Activated CD4-positive, alpha-beta T cell treated with anti-CD3 and anti-CD28 coated beads, Interleukin-10, Interleukin-2, amounts not matched to agents 100 ng/mL and 50 ng/mL, durations not matched to agents 16 hours and 8 hours (primary cell): ENCODE data around the gene TRIM72.
"Not testable (repeated sequence)": the region's sequence is repeated elsewhere in the genome, so short reads cannot be mapped to it uniquely, and the experiment has no call there.

ENCODE experiments used
- DNase-seq: peaks from one replicate; pipeline ENCODE4 v3.0.0-alpha.2; 2020

The TRIM72 gene

DNA sequence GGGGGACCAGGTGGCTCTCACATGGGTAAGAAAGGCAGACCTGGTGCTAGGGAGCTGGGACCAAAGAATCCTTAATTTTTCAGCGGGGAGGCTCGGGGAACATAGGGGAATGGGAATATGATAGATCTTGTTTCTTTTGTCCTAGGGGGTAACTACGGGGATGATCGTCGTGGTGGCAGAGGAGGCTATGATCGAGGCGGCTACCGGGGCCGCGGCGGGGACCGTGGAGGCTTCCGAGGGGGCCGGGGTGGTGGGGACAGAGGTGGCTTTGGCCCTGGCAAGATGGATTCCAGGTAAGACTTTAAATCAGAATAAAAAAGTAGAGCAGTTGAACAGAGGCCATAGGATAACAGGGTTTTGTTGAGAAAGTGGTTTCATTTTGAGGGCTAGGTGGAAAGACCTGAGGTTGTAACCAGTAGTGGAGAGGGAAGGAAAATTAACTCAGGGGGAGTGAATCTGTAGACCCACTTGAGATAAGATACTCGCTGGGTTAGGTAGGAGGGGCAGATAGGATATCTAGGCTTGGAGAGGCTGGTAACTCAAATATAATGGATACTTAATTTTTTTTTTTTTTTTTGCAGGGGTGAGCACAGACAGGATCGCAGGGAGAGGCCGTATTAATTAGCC, 23.0 kb upstream of the TRIM72 start:
- DNase-seq = no peak

DNA sequence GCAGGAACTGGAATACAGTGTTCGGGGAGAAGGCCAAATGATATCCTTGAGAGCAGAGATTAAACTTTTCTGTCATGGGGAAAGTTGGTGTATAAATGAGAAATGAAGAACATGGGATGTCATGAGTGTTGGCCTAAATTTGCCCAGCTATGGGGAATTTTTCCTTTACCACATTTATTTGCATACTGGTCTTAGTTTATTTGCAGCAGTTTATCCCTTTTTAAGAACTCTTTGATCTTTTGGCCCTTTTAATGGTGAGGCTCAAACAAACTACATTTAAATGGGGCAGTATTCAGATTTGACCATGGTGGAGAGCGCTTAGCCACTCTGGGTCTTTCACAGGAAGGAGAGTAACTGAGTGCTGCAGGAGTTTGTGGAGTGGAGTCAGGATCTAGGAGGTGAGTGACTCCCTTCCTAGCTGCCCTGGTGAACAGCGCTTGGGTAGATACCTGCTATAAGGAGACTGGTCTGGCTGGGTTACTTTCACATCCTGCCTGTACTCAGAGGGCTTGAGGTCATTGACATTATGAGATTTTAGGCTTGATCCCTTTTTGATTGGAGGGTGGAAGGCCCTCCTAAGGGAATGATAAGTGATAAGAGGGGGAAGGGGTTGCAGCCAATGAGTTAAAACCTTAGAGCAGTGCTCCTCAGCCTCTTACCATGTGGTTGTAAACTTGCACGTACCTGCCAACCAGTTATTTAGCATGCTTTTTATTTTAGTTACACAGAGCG, 22.1 kb upstream of the TRIM72 start:
- DNase-seq = no peak

DNA sequence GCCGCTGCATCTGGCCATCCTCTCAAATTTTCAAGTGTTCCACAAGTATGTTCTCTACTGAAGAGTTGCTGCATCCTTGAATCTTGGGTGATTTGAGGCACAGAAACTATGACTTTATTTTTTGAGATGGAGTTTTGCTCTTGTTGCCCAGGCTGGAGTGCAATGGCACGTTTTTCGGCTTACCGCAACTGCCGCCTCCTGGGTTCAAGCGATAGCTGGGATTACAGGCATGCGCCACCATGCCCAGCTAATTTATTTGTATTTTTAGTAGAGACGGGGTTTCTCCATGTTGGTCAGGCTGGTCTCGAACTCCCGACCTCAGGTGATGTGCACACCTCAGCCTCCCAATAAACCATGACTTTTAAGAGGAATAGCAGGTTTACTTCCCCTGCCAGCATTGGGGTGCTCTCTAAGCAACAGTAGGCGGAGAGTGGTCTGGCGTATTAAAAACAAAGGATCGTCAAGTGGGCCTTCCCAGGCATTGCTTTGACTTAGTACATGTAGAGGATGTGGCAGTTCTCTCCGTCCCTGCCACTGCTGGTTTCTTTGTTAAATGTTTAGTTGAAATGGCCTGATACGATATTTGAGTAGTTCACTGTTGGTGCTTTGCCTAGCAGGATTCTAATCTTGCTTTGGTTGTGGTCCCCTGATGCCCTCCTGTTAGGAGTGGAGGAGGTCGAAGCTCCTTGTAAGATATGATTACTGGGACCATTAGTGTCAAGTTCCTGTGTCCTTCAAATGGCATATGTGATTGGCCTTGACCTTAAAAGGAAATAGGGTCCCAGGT, 20.9 kb upstream of the TRIM72 start:
- no peak for DNase-seq

DNA sequence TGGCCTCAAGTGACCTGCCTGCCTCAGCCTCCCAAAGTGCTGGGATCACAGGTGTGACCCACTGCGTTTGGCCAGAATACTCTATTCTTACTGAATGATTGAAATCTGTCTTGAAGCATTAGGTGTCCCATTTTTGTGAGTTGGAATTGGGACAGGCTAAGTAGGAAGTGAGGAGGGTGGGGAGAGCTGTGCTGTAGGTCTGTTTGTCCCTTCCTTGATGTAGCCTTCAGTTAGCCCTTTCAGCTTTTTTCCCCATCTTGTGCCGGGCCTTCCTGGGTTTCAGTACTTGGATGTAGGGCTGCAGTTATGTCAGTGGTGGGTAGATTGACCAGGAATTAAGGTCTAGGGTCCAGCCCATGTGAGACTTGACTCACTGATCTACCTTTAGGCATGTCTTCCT, 20.0 kb upstream of the TRIM72 start:
- no peak for DNase-seq

DNA sequence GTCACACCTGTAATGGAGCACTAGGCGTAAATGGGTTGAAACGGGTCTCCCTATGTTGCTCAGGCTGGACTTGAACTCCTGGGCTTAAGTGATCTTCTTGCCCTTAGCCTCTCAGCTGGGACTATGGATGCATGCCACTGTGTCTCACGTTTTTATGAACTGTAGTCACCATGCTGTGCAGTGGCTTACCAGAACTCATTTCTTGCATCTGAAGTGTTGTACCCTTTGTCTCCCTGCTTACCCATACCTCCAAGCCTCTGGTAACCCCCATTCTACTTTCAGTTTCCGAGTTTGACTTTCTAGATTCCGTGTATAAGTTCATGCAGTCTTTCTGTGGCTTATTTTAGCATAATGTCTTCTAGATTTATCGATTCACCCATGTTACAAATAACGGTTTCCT, 19.0 kb upstream of the TRIM72 start:
- no peak for DNase-seq

DNA sequence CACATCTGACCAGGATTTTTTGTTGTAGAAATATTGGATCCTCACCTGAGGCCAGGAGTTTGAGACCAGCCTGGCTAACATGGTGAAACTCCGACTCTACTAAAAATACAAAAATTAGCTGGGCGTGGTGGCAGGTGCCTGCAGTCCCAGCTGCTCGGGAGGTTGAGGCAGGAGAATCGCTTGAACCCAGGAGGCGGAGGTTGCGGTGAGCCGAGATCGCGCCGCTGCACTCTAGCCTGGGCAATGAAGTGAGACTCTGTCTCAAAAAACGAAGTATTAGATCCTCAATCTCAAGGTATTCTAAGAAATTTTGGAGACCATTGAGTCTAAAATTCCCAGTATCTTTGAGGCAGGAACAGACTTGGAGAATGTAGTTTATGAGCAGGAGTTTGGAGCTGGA, 18.1 kb upstream of the TRIM72 start:
- DNase-seq = not testable (repeated sequence)

DNA sequence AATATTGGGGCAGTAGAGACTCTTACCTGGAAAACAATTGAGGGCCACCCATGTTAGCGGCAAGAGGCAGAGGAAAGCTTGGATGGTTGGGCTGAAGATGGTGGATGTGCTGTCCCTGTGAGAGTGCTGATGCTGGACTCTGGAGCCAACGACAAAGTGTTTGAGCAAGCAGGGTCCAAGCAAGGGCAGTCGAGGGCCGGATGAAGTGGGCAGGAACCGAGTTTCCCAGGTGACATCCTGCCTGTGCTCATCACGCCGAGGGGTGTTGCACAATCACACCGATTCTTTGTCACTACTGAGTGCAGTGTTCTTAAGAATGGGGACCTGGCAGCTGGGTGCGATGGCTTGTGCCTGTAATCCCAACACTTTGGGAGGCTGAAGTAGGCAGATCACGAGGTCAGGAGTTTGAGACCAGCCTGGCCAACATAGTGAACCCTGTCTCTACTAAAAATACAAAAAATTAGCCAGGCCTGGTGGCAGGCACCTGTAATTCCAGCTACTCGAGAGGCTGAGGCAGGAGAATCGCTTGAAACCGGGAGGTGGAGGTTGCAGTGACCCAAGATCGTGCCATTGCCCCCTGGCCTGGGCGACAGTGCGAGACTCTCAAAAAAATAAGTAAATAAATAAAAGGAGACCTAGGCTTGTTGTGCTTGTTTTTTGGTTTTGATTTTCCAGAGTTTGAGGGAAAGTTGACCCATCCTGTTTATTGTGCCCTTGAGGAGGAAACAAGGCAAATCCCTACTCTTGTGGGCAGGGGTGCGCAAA, 17.4 kb upstream of the TRIM72 start:
- no peak for DNase-seq

DNA sequence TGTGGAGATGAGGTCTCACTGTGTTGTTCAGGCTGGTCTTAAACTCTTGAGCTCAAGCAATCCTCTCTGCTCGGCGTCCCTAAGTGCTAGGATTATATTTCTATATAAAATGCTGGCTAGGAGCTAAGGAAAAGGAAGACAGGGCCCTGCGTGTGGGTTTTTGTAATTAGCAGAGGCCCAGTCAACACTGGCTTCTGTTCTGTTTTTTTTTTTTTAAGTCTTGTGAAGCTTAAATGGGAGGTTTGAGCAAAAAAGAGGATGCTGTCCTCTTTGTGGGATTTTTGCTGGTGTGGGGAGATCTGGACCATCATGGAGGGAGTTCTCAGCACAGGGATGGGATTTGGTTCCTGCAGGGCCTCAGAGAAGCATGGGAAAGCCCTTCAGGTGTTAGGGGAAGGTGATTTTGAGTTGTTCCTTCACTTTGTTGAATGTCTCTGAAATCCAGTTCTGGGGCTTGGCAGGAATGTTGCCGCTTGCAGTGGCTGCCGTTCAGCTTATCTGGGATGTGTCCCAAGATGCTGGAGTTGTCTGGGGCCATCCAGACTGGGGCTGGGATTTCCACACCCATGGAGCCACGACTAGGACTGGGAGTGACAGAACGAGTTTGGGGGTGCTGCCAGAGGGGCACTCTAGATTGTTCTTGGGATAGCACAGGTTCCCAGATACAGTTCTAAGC, 15.6 kb upstream of the TRIM72 start:
- DNase-seq = no peak

DNA sequence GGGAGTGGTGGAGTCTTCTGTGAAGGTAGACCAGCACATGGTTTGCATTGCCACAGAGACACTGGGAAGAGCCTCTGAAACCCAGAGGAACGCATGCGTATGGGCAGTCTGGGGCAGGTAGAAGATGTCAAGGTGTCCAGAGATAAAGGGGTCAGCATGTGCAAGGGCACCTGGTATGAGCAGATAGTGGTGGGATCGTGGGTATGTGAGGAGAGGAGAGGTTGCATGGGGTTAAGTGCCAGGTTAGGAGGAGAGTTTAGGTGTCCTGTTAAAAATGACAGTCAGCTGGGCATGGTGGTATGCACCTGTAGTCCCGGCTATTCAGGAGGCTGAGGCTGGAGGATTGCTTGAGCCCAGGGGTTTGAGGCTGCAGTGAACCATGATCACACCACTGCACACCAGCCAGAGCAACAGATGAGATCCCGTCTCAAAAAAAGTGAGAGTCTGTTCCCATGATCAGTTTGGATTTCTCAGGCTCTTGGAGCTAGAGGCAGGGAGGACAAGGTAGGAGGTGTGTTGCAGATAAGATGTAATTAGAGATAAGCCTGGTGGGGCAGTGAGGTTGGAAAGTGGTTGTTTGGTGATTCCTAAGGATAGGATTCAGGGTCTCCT, 14.4 kb upstream of the TRIM72 start:
- DNase-seq = no peak

DNA sequence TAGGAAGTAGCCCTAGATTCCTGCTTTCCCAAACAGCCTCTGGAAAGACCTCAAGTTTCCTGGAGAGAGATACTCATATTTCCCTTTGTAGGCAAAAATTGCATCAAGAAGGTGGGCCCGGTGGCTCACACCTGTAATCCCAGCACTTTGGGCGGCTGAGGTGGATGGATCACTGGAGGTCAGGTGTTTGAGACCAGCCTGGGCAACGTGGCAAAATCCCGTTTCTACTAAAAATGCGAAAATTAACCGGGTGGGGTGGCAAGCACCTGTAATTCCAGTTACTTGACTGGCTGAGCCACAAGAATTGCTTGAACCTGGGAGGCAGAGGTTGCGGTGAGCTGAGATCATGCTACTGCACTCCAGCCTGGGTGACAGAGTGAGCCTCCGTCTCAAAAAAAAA, 13.8 kb upstream of the TRIM72 start:
- not testable (repeated sequence) for DNase-seq

DNA sequence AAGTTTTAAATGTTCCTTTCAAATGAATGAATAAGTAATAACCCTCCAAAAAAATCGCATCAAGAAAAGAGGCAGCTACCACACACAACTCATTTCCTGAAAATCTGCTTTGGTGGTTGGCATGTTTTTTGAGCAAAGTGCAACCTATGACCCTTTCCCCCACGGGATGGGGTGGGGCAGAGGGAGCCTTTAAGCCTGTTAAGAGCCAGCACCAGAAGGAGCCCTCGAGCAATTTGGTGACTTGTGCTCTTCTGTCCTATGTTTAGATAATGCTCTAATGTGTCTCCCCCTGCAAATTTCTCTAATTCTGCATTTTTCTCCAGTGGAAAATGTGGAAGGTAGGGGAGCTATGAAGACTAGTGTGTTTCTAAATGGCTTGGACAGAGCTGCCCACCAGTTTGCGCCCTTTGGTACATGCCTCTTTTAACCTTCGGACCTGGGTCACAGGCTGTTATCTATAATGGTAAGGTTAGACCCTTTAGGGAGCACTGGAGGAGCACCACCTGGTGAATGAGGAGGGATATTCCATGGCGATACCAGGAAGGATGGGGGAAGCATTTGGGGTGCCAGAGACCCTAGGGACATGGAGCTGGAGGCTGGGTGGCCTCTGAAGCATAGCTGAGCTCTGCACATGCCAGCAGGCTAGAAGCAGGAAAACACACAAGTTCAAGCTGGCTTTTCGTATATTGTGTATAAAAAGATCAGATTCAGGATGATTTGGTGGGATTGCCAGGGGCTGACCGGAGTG, 12.9 kb upstream of the TRIM72 start:
- peak; percentile 63 for DNase-seq

DNA sequence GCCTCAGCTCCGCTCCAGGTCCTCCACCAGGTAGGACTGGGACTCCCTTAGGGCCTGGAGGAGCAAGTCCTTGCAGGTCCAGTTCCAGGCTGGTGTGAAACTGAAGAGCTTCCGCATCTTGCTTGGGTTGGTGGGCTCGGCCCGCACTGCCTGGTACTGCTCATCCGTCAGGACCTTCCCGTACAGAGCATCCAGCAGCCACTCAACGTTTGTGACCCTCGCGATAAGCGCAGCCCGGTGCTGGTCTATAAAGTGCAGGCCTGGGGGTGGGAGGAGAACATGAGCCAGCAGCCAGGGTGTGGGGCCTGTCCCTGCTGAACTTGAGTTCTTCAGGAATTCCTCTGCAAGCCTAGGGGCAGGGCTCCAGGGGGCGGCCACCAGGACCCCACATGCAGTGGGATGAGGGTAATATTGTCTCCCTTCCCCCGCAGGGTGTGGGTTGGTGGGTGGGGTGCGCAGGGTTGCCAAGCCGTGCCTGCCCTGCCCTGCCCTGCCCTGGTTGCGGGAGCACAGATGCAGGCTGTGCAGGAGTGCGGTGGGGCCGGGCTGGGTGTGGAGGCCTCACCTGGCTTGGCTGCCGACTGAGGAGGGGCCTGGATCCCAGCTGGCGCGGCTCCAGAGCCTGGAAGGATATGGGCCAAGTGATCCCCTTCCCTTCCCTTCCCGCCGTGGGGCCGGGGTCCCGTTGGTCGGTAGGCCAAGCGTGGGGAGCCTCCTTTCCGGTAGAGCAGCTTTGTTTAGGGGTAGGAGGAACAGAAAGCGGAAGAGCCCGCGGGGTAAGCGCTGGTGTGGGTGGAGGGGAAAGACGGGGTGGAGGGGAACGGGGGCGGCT, 12.1 kb upstream of the TRIM72 start:
- DNase-seq = peak; percentile 47

DNA sequence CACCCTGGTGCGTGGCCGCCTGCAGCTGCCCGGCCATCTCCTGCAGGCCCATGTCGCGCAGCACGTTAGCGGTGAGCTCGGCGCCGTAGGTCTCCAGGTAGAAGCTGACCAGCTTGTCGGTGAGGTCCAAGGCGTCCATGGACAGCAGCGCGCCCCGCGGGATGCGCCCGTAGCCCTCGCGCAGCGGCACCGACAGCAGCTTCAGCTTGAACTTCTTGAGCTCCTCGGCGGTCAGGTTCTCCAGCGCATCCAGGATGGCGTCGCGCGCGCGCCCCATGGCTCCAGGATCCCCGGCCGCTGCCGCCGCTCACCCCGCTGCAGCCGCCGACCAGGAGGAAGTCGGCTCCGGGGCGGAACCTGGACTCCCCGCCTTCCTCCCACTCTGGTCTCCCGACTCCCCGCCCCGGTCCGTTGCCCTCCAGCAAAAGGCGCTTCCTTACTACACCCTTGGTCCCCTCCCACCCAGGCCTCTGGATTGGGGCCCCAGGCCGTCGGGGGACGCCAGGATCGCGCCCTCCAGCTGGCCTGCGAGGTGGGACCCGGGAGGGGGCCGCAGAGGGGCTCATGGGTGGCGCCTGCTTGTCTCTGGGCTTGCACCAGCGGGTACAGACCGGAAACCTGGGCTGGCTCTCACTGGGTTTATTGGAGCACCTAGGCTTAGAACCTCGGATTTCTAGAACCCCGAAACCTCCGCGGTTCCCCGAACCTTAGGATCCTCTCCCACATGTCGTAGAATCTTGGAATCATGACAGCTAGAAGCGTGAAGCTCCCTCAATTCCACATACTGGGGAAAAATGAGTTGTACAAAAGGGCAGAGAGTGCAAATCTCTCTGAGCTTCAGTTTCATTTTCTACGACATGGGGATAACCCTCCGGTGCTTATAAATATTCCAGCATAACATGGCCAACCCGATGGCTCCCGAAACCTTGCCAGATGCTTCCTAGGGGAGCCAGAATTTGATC, 11.2 kb upstream of the TRIM72 start, which contains the start of gene PYCARD:
TSS of gene PYCARD (minus strand) at position 347 of the 962 bp plus-strand sequence. CDS start at position 277, 70 bp downstream.
- peak; percentile 43 for DNase-seq

DNA sequence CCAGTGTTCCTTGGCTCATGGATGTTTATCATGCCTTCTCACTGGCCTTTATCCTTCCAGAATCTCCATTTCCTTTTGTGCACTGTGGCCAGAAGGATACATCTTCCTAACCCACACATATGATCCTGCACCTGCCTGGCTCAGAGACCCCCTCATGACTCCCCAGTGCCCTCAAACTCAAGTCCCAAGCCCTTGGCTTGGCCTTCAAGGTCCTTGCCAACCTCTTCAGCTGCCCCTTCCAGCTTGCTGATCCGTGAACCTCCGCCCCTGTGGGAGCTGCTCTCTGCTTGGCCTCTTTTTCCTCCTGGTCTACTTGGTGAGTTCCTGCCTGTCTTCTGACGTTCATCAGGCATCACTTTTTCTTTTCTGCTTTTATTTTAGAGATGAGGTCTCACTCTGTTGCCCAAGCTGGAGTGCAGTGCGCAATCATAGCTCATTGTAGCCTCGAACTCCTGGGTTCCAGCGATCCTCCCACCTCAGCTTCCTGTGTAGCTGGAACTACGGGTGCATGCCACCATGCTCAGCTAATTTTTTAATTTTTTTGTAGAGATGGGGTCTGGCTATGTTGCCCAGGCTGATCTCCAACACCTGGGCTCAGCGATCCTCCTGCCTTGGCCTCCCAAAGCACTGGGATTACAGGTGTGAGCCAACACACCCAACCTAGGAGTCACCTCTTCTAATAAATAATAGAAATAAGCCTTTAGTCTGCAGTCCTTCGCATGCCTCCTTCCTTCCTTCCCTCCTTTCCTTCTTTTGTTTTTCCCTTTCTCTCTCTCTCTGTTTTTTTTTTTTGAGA, 8.8 kb upstream of the TRIM72 start:
- no peak for DNase-seq

DNA sequence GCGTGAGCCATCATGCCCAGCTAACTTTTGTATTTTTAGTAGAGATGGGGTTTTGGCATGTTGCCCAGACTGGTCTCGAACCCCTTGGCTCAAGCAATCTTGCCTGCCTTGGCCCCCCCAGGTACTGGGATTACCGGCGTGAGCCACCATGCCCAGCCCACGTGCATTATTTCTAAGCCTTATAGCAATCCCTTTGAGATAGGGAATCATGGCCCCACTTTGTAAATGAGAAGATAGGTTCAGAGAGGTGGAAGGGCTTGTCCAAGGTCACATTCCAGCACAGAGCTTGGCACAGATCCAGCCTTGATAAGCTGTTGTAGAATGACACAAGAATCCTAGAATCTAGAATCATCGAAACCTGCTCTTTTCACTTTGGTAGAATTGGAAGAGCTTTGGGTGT, 7.1 kb upstream of the TRIM72 start:
- DNase-seq = no peak

DNA sequence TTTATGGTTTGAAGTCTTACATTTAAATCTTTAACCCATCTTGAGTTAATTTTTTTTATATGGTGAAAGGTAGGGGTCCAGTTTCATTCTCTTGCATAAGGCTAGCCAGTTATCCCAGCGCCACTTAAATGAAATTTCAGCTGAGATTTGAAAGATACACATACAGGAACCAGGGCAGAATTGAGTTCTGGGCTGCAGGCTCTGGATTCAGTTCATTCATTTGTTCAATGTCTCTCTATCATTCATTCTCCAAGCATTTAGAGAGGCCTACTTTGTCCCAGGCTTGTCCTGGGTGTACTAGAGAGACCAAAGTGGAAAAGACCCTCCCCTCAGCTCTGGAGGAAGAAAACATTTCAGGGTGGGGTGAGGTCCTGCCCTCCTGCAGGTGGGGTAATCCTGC, 577 bp upstream of the TRIM72 start:
- no peak for DNase-seq

DNA sequence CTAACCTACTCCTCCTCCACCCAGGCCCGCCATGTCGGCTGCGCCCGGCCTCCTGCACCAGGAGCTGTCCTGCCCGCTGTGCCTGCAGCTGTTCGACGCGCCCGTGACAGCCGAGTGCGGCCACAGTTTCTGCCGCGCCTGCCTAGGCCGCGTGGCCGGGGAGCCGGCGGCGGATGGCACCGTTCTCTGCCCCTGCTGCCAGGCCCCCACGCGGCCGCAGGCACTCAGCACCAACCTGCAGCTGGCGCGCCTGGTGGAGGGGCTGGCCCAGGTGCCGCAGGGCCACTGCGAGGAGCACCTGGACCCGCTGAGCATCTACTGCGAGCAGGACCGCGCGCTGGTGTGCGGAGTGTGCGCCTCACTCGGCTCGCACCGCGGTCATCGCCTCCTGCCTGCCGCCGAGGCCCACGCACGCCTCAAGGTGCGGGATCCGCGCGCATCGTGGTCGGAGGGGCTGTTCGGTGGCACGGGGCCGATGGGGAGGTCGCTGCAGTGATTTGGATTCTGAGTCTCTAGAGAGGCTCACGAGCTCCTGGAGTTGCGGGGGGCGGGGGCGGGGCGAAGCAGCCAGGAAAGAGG, 878 bp downstream of the TRIM72 start:
- DNase-seq = no peak
